HepG2 (cell line): ENCODE data around the gene FSCN2. TPM values are rescaled to one million over a fixed set of nuclear protein-coding genes. Genes with fewer than 3 reads are reported as not detected.

ENCODE experiments used
- ARHGAP35 ChIP-seq: sonication (generic); formaldehyde crosslinking; IDR thresholded peaks from 2 replicates; pipeline ENCODE4 v1.9.0; 2022; ENCODE audit warnings: mild to moderate bottlenecking, inconsistent platforms, moderate library complexity, missing genetic modification reagents, borderline replicate concordance
- ARNT2 ChIP-seq: sonication (generic); formaldehyde crosslinking; IDR thresholded peaks from 2 replicates; pipeline ENCODE4 v1.8.0; 2022; ENCODE audit warnings: mild to moderate bottlenecking, low read depth, missing genetic modification reagents, moderate library complexity
- CAMTA2 ChIP-seq: sonication (generic); formaldehyde crosslinking; IDR thresholded peaks from 2 replicates; pipeline ENCODE4 v1.4.0; 2020; ENCODE audit warnings: mild to moderate bottlenecking, missing genetic modification reagents, borderline replicate concordance
- GTF3A ChIP-seq: sonication (generic); formaldehyde crosslinking; conservative IDR thresholded peaks from 2 replicates; pipeline ENCODE4 v1.4.0; 2020; ENCODE audit warnings: mild to moderate bottlenecking, missing genetic modification reagents
- HMGXB4 ChIP-seq, 2 experiments: sonication (generic) in 1 of 2; formaldehyde crosslinking in 1 of 2; IDR thresholded peaks; 2 replicates each; pipeline versions ENCODE4 v1.4.0 to v1.6.1; 2018 to 2020; ENCODE audit warnings: missing genetic modification reagents in 2 of 2, borderline replicate concordance in 1 of 2, low read depth in 1 of 2, mild to moderate bottlenecking in 1 of 2, missing biosample characterization in 1 of 2
- HNF1A ChIP-seq, 2 experiments: sonication (generic) in 1 of 2; formaldehyde crosslinking in 1 of 2; IDR thresholded peaks; 2 replicates each; pipeline versions ENCODE4 v1.4.0 to v1.6.1; 2016 to 2020; ENCODE audit warnings: borderline replicate concordance in 1 of 2, low read depth in 1 of 2, mild to moderate bottlenecking in 1 of 2, missing genetic modification reagents in 1 of 2
- IRF1 ChIP-seq: sonication (generic); formaldehyde crosslinking; IDR thresholded peaks from 2 replicates; pipeline ENCODE4 v1.4.0; 2020; ENCODE audit warnings: low read depth, mild to moderate bottlenecking, missing genetic modification reagents
- IRX3 ChIP-seq: sonication (generic); formaldehyde crosslinking; IDR thresholded peaks from 2 replicates; pipeline ENCODE4 v1.8.1; 2023; ENCODE audit warnings: mild to moderate bottlenecking, low read depth, missing genetic modification reagents, borderline replicate concordance
- MLLT10 ChIP-seq: sonication (generic); formaldehyde crosslinking; IDR thresholded peaks from 2 replicates; pipeline ENCODE4 v1.4.0; 2020; ENCODE audit warnings: missing genetic modification reagents
- THAP8 ChIP-seq: sonication (generic); formaldehyde crosslinking; IDR thresholded peaks from 2 replicates; pipeline ENCODE4 v1.5.1; 2020; ENCODE audit warnings: missing genetic modification reagents, mild to moderate bottlenecking, borderline replicate concordance
- XBP1 ChIP-seq: sonication (generic); formaldehyde crosslinking; IDR thresholded peaks from 2 replicates; pipeline ENCODE4 v1.5.0; 2020; ENCODE audit warnings: missing genetic modification reagents
- ZBTB42 ChIP-seq: sonication (generic); formaldehyde crosslinking; IDR thresholded peaks from 2 replicates; pipeline ENCODE4 v1.5.0; 2020; ENCODE audit warnings: mild to moderate bottlenecking, missing genetic modification reagents
- ZMYM4 ChIP-seq: sonication (generic); formaldehyde crosslinking; IDR thresholded peaks from 2 replicates; pipeline ENCODE4 v1.8.1; 2023; ENCODE audit warnings: mild to moderate bottlenecking, missing genetic modification reagents
- ZNF18 ChIP-seq: sonication (generic); formaldehyde crosslinking; IDR thresholded peaks from 2 replicates; pipeline ENCODE4 v1.8.0; 2022; ENCODE audit warnings: mild to moderate bottlenecking, missing genetic modification reagents; ENCODE audit not compliant: insufficient replicate concordance
- ZNF337 ChIP-seq: sonication (generic); formaldehyde crosslinking; IDR thresholded peaks from 2 replicates; pipeline ENCODE4 v1.5.1; 2020; ENCODE audit warnings: missing genetic modification reagents, low read depth, mild to moderate bottlenecking, borderline replicate concordance
- ZNF367 ChIP-seq: sonication (generic); formaldehyde crosslinking; IDR thresholded peaks from 2 replicates; pipeline ENCODE4 v1.4.0; 2020; ENCODE audit warnings: missing genetic modification reagents, borderline replicate concordance
- ZNF567 ChIP-seq: sonication (generic); formaldehyde crosslinking; IDR thresholded peaks from 2 replicates; pipeline ENCODE4 v1.8.1; 2023; ENCODE audit warnings: mild to moderate bottlenecking, missing genetic modification reagents, borderline replicate concordance
- ZNF674 ChIP-seq: sonication (generic); formaldehyde crosslinking; IDR thresholded peaks from 2 replicates; pipeline ENCODE4 v1.5.0; 2020; ENCODE audit warnings: low read depth, mild to moderate bottlenecking, missing genetic modification reagents
- polyA plus RNA-seq, 8 experiments: library from polyadenylated mRNA; depleted of rRNA in 3 of 8; stranded (reverse) in 7 of 8; unstranded in 1 of 8; fragments of >200 nt; fragmentation: Illumina TruSeq in 4 of 8; extraction: Trizol in 4 of 8; gene quantifications; 2 replicates each; pipeline versions ENCODE4 v1.2.1 to v1.2.3, GENCODE V29; 2011 to 2016; ENCODE audit warnings: low read depth in 4 of 8, missing spikeins in 1 of 8, mixed read lengths in 1 of 8; ENCODE audit not compliant: insufficient read depth in 1 of 8
- total RNA-seq, 5 experiments: library from RNA; depleted of rRNA; stranded (reverse); fragments of >200 nt; fragmentation: Illumina TruSeq; extraction: Trizol; gene quantifications; 2 replicates each; pipeline ENCODE4 v1.2.3, GENCODE V29; 2016; ENCODE audit warnings: low read depth in 1 of 5

The FSCN2 gene
- total and polyA plus RNA-seq, 2 of the 13 experiments (the other 11 are each of a cell fraction or from before 2014, with no cell fraction given), result 0.09 TPM; not detected in 1

- 0 out of 2 replicates have a peak, but pooled peaks have one; percentile 15 for TF ChIP-seq ZNF567 (CRISPR knock-in tag)
- TF ChIP-seq ZNF367 (CRISPR knock-in tag), result no peak
- no peak; a peak in 1 of 4 replicates for TF ChIP-seq HMGXB4 (CRISPR knock-in tag; IDR thresholded peaks at IDR 0.05; ENCODE audit: borderline replicate concordance in 1 of 2, low read depth in 1 of 2)
- TF ChIP-seq MLLT10 (CRISPR knock-in tag), result no peak
- TF ChIP-seq ARHGAP35, result no peak; the same call in 1 of the 2 replicates
- TF ChIP-seq IRX3 (CRISPR knock-in tag), result no peak; the same call in 1 of the 2 replicates
- no peak for TF ChIP-seq ARNT2 (CRISPR knock-in tag)
- no peak for TF ChIP-seq XBP1
- TF ChIP-seq IRF1 (CRISPR knock-in tag), result no peak
- TF ChIP-seq ZBTB42 (CRISPR knock-in tag), result no peak
- TF ChIP-seq ZNF337, result 0 out of 2 replicates have a peak, but pooled peaks have one; percentile 10
- no peak for TF ChIP-seq GTF3A (CRISPR knock-in tag)
- TF ChIP-seq CAMTA2 (CRISPR knock-in tag), result no peak; the same call in 1 of the 2 replicates
- TF ChIP-seq ZNF18 (CRISPR knock-in tag), result no peak
- no peak for TF ChIP-seq ZNF674
- TF ChIP-seq THAP8 (CRISPR knock-in tag), result no peak
- no peak for TF ChIP-seq ZMYM4 (CRISPR knock-in tag)
- no peak for TF ChIP-seq HNF1A (IDR thresholded peaks at IDR 0.05; ENCODE audit: low read depth)
- no peak for TF ChIP-seq HNF1A (CRISPR knock-in tag; IDR thresholded peaks at IDR 0.05; ENCODE audit: borderline replicate concordance)
Observed at GRCh38 chr17:81488276-81488860, 39.8 kb upstream of the FSCN2 start (continued).
